CD4-positive, CD25-positive, alpha-beta regulatory T cell (primary cell): ENCODE results near the gene NAAA. TPM values are rescaled to one million over a fixed set of nuclear protein-coding genes. Genes with fewer than 3 reads are reported as not detected.
A peak's percentile ranks its signal among the peaks of the same experiment; 100 is the strongest.

Experiments used
- ATAC-seq, 2 donors: fragments of 150-1000 bp; cut with Tn5 transposase; one replicate each; pipeline ENCODE4 v1.10.0; 2021; ENCODE audit warnings: low read depth in 2 of 2, moderate number of reproducible peaks in 2 of 2, moderate library complexity in 1 of 2
- DNase-seq, 3 donors: peaks; one replicate each; pipeline versions ENCODE4 v3.0.0 to v3.0.0-alpha.2; 2012 to 2022; ENCODE audit warnings: mixed read lengths in 1 of 3
- H3K27ac ChIP-seq: one replicate; pipeline ENCODE4 v1.7.0; 2013; ENCODE audit warnings: mild to moderate bottlenecking, low read length; ENCODE audit not compliant: insufficient read depth, poor library complexity, severe bottlenecking
- H3K27me3 ChIP-seq: one replicate; pipeline ENCODE4 v1.7.0; 2013; ENCODE audit warnings: low read length; ENCODE audit not compliant: control insufficient read depth, insufficient read depth
- H3K36me3 ChIP-seq: one replicate; pipeline ENCODE4 v1.7.0; 2013; ENCODE audit warnings: mild to moderate bottlenecking, low read length, moderate library complexity; ENCODE audit not compliant: control insufficient read depth, insufficient read depth
- H3K4me1 ChIP-seq: 2 replicates; pipeline ENCODE4 v1.7.0; 2013; ENCODE audit warnings: mild to moderate bottlenecking, low read length; ENCODE audit not compliant: insufficient read depth, control insufficient read depth, poor library complexity, severe bottlenecking
- H3K4me3 ChIP-seq: one replicate; pipeline ENCODE4 v1.7.0; 2013; ENCODE audit warnings: low read depth, mild to moderate bottlenecking, low read length, moderate library complexity
- H3K9me3 ChIP-seq, 2 experiments: 1 replicate in 1 of 2; 2 replicates in 1 of 2; pipeline ENCODE4 v1.7.0; 2013; ENCODE audit warnings: low read length in 2 of 2, mild to moderate bottlenecking in 1 of 2, moderate library complexity in 1 of 2; ENCODE audit not compliant: control insufficient read depth in 2 of 2
- H3K27ac Mint-ChIP-seq, 3 donors: one replicate each; pipeline ENCODE4 v1.8.0; 2020 to 2022; ENCODE audit warnings: mild to moderate bottlenecking in 3 of 3, mixed read lengths in 3 of 3, moderate library complexity in 2 of 3
- H3K27me3 Mint-ChIP-seq: one replicate; pipeline ENCODE4 v1.8.0; 2022; ENCODE audit warnings: mild to moderate bottlenecking, mixed read lengths
- H3K36me3 Mint-ChIP-seq: one replicate; pipeline ENCODE4 v1.8.0; 2020; ENCODE audit warnings: mixed read lengths
- H3K4me1 Mint-ChIP-seq, 4 donors: one replicate each; pipeline ENCODE4 v1.8.0; 2020 to 2022; ENCODE audit warnings: mixed read lengths in 4 of 4, mild to moderate bottlenecking in 1 of 4
- H3K4me3 Mint-ChIP-seq, 4 donors: one replicate each; pipeline ENCODE4 v1.8.0; 2020 to 2022; ENCODE audit warnings: mild to moderate bottlenecking in 4 of 4, mixed read lengths in 4 of 4, moderate library complexity in 3 of 4
- H3K9me3 Mint-ChIP-seq, 7 donors: one replicate each; pipeline ENCODE4 v1.8.0; 2020 to 2022; ENCODE audit warnings: mixed read lengths in 7 of 7, mild to moderate bottlenecking in 3 of 7, moderate library complexity in 2 of 7
- polyA plus RNA-seq, 4 donors: library from polyadenylated mRNA; unstranded; fragments of 300-500 nt; fragmentation: Illumina TruSeq; gene quantifications; one replicate each; pipeline ENCODE4 v1.2.3, GENCODE V29; 2021
- total RNA-seq: library from RNA; stranded (reverse); gene quantifications from one replicate; pipeline ENCODE4 v1.2.3, GENCODE V29; 2022

Gene NAAA
- total RNA-seq: 60.5 TPM
- 100 to 1,000 TPM; 108 to 135 (median 124) TPM for polyA plus RNA-seq

DNA sequence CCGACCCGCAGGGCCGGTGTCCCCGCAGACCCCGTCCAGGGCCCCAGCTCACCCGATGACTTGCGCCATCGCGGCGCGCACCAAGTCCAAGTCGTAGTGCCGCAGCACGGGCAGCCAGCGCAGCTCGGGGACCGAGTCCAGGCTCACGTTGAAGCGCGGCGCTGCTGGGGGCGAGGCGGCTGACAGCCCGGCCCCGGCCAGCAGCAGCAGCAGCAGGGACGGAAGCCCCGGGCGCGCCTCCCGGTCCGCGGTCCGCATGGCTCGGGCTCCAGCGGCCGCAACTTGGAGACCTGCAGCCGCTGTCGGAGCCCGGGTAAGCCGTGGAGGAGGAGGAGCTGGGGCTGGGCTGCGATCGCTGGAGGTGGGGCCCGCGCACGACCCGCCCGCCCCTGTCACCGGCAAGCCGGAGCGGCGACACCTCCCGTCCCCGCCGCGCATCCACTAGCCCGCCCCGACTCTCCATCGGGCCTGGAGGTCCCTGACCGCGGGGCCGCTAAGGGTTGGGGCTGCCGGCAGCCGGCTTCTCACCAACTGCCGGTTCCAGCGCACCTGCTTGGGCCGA, at the start of gene NAAA:
Gene NAAA (minus strand): TSS at position 322 of the 562 bp plus-strand sequence. CDS start 64 bp downstream, at position 258.
- peaks cover 19% of the 10 kb centered on the region for H3K36me3 Mint-ChIP-seq
- no peaks in the 10 kb centered on the region for H3K27me3 Mint-ChIP-seq
- peak within 1 kb of the TSS; percentile 82 for H3K27ac ChIP-seq

DNA sequence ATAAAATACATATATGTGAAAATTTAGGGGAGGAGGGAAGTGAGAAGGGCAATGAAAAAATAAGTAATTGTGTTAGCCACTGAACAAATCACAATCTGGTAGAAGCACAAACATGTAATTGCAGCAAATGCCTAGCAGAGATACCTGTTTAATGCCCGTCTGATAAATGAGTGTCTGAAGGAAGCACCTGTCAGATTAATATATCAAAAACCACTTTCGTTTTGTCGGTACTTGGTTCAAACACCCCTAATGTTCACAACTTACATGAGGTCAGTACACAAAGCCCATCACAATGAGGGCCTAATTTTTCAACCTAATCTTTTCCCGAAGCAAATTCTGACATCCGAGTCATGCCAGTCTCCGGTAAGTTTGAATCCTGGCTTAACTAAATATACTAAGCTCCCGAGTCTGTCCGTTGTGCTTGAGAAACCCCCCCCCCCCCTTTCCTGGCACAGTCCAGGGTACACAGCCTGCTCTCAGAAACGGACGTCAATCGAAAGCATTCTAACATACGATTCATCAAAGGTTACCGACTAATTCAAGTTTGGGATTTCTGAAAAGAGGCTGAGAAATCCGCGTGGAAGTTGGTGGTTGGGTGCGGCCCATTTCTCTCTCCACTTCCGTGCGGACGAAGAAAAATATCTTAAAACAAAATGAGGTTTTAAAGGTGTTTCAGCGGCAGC, 49.2 kb upstream of the NAAA start:
- DNase-seq (peak in 2 of 3 donors; percentile 13 to 31), ATAC-seq (no peak)

More for the DNA sequence above, at the start of gene NAAA:
- H3K4me3 ChIP-seq: peak within 1 kb of the TSS; percentile 85
- H3K9me3 Mint-ChIP-seq: no peaks in the 10 kb centered on the region
- peaks cover 20% of the 10 kb centered on the region for H3K4me1 ChIP-seq
- H3K4me3 Mint-ChIP-seq: peak within 1 kb of the TSS; percentile 98 to 99 (median 99)
- DNase-seq: peak; percentile 74 to 89 (median 82)
- no peaks in the 10 kb centered on the region for H3K9me3 ChIP-seq
- H3K4me1 Mint-ChIP-seq: peaks cover 15 to 38% (median 28%) of the 10 kb centered on the region in 4 donors
- peaks cover 13% of the 10 kb centered on the region for H3K36me3 ChIP-seq
- peak within 1 kb of the TSS; percentile 97 to 99 (median 97) for H3K27ac Mint-ChIP-seq
- H3K27me3 ChIP-seq: no peaks in the 10 kb centered on the region
- ATAC-seq: peak; percentile 81 to 82

DNA sequence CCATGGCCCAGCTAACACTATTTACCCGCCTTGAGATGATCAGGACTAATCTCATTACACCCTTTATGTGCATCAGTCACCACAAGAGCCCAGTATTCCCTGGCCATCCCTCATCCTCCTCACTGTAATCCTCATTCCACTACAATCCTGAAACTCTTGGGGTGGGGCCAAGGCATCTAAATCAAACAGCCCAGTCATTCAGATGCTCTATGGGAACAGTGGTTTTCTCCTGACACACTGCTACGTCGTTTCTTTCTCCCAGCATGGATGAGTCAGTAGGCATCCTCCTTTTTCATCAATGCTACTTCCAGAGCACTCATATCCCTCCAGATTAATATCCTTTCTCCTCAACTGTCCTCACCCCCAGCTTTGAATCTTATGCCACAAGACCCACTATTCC, 44.3 kb upstream of the NAAA start:
- no peak overlapping the region for H3K27ac ChIP-seq
- no peak overlapping the region for H3K4me3 Mint-ChIP-seq

More for the DNA sequence above, 49.2 kb upstream of the NAAA start:
- no peaks in the 10 kb centered on the region for H3K36me3 ChIP-seq
- Mint-ChIP-seq H3K36me3 (peaks cover 12% of the 10 kb centered on the region), H3K27ac (peak overlapping the region; percentile 83 to 95 (median 94)), H3K4me1 (peaks cover 11 to 32% (median 16%) of the 10 kb centered on the region in 4 donors), H3K27me3 (peaks cover 12% of the 10 kb centered on the region), H3K9me3 (peaks cover 0 to 2% (median 0%) of the 10 kb centered on the region in 7 donors), H3K4me3 (peak overlapping the region; percentile 97 to 100 (median 98))
- H3K27ac ChIP-seq: peak overlapping the region; percentile 62
- H3K27me3 ChIP-seq: no peaks in the 10 kb centered on the region
- H3K4me1 ChIP-seq: peaks cover 37% of the 10 kb centered on the region
- H3K4me3 ChIP-seq: peak overlapping the region; percentile 94
- no peaks in the 10 kb centered on the region for H3K9me3 ChIP-seq

GRCh38 chr4:75980576-75980975, 39.8 kb upstream of the NAAA start:
- H3K4me1 ChIP-seq: no peaks in the 10 kb centered on the region
- Mint-ChIP-seq H3K27me3 (no peaks in the 10 kb centered on the region), H3K4me3 (no peak overlapping the region), H3K27ac (no peak overlapping the region), H3K36me3 (peaks cover 46% of the 10 kb centered on the region), H3K4me1 (peaks cover 2 to 9% (median 6%) of the 10 kb centered on the region in 4 donors), H3K9me3 (peaks cover 0 to 3% (median 0%) of the 10 kb centered on the region in 7 donors)
- no peaks in the 10 kb centered on the region for H3K27me3 ChIP-seq
- H3K4me3 ChIP-seq: no peak overlapping the region
- peaks cover 57% of the 10 kb centered on the region for H3K36me3 ChIP-seq
- H3K9me3 ChIP-seq: no peaks in the 10 kb centered on the region
- no peak for DNase-seq
- H3K27ac ChIP-seq: no peak overlapping the region
- ATAC-seq: no peak

More for the DNA sequence above, 44.3 kb upstream of the NAAA start:
- no peak for DNase-seq
- H3K36me3 ChIP-seq: peaks cover 21% of the 10 kb centered on the region
- Mint-ChIP-seq H3K27ac (no peak overlapping the region), H3K9me3 (peaks cover 0 to 3% (median 0%) of the 10 kb centered on the region in 7 donors), H3K4me1 (peaks cover 0 to 32% (median 13%) of the 10 kb centered on the region in 4 donors), H3K27me3 (no peaks in the 10 kb centered on the region), H3K36me3 (peaks cover 38% of the 10 kb centered on the region)
- H3K9me3 ChIP-seq: no peaks in the 10 kb centered on the region
- peaks cover 30% of the 10 kb centered on the region for H3K4me1 ChIP-seq
- no peaks in the 10 kb centered on the region for H3K27me3 ChIP-seq
- no peak for ATAC-seq
- H3K4me3 ChIP-seq: no peak overlapping the region

DNA sequence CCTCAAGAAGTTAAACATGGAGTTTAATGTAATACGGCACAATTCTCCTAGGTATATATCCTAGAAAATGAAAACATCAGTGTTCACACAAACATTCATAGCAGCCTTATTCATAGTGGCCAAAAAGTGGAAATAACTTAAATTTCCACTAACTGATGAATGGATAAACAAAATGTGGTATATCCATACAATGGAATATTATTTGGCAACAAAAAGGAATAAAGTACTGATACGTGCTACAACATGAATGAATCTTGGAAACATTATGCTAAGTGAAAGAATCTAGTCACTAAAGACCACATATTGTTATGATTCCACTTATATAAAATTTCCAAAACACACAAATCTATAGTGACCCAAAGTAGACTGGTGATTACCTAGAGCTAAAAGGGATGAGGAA, 35.4 kb upstream of the NAAA start:
- no peak for ATAC-seq
- H3K27ac Mint-ChIP-seq: no peak overlapping the region
- H3K36me3 Mint-ChIP-seq: peaks cover 52% of the 10 kb centered on the region

DNA sequence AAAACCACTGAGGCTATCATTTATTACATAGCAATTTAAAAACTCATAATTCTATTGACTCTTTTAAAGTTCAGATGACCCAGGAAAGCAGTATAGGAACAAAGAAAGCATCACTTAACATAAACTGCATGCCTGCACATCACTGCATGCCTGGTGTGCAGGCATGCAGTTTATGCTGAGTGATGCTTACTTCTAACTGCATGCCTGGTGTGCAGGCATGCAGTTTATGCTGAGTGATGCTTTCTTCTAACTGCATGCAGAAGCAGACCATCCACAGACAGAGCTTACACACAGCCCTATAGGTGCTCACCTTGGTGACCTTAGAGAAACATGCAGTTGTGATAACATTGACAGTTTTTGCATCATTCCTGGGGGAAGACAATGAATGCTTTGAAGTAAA, 33.0 kb upstream of the NAAA start:
- Histone ChIP-seq H3K27ac (no peak overlapping the region), H3K4me1 (no peaks in the 10 kb centered on the region), H3K36me3 (peaks cover 94% of the 10 kb centered on the region), H3K27me3 (no peaks in the 10 kb centered on the region), H3K4me3 (no peak overlapping the region), H3K9me3 (no peaks in the 10 kb centered on the region)
- Mint-ChIP-seq H3K4me3 (no peak overlapping the region), H3K9me3 (peaks cover 0 to 3% (median 0%) of the 10 kb centered on the region in 7 donors), H3K36me3 (peaks cover 60% of the 10 kb centered on the region), H3K27ac (no peak overlapping the region), H3K27me3 (no peaks in the 10 kb centered on the region), H3K4me1 (peaks cover 0 to 14% (median 7%) of the 10 kb centered on the region in 4 donors)
- DNase-seq (no peak), ATAC-seq (no peak)

More for the DNA sequence above, 35.4 kb upstream of the NAAA start:
- H3K9me3 Mint-ChIP-seq: peaks cover 0 to 3% (median 0%) of the 10 kb centered on the region in 7 donors
- DNase-seq: no peak
- no peaks in the 10 kb centered on the region for H3K9me3 ChIP-seq
- H3K4me3 Mint-ChIP-seq: no peak overlapping the region
- H3K27me3 ChIP-seq: no peaks in the 10 kb centered on the region
- H3K27ac ChIP-seq: no peak overlapping the region
- no peaks in the 10 kb centered on the region for H3K4me1 ChIP-seq
- H3K4me3 ChIP-seq: no peak overlapping the region
- H3K27me3 Mint-ChIP-seq: no peaks in the 10 kb centered on the region
- peaks cover 0 to 15% (median 5%) of the 10 kb centered on the region in 4 donors for H3K4me1 Mint-ChIP-seq
- peaks cover 86% of the 10 kb centered on the region for H3K36me3 ChIP-seq

DNA sequence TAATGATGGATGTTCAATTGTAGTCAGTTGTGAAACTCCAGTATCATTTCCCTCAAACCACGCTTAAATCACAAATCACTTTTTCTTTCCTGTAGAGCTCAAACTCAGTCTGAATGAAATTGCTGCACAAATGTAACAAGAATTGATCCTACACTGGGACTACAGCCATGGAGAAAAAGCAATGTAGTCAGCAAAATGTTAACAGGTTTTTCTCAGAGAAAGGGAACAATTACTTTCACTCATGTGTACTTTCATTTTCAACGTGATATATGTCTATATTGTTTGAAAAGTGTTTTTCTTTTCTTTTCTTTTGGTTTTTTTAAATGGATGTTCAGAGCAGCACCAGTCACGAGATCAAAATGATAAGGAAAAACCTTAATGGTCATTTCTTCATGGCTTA, 27.3 kb upstream of the NAAA start:
- Mint-ChIP-seq H3K4me1 (peaks cover 0 to 5% (median 3%) of the 10 kb centered on the region in 4 donors), H3K27me3 (no peaks in the 10 kb centered on the region), H3K9me3 (peaks cover 0 to 10% (median 0%) of the 10 kb centered on the region in 7 donors), H3K36me3 (peaks cover 74% of the 10 kb centered on the region), H3K27ac (no peak overlapping the region), H3K4me3 (no peak overlapping the region)
- DNase-seq (no peak), ATAC-seq (no peak)
- H3K36me3 ChIP-seq: peaks cover 95% of the 10 kb centered on the region
- no peak overlapping the region for H3K4me3 ChIP-seq
- no peaks in the 10 kb centered on the region for H3K4me1 ChIP-seq
- peaks cover 0 to 5% of the 10 kb centered on the region in 2 experiments for H3K9me3 ChIP-seq
- H3K27me3 ChIP-seq: no peaks in the 10 kb centered on the region
- H3K27ac ChIP-seq: no peak overlapping the region
